CD4-positive, alpha-beta T cell treated with Interleukin-10 for 1 hour (primary cell): ENCODE measurements around the gene GPR52.
"Not testable (repeated sequence)": the region's sequence is repeated elsewhere in the genome, so short reads cannot be mapped to it uniquely, and the experiment has no call there.

Experiments used
- DNase-seq: peaks from one replicate; pipeline ENCODE4 v3.0.0-alpha.2; 2020

GPR52 gene

GRCh38 chr1:174447866-174448530, at the start of gene GPR52:
TSS of gene GPR52 (plus strand) at chr1:174447964. CDS start at chr1:174448112, 148 bp downstream.
- no peak for DNase-seq

GRCh38 chr1:174398246-174398645, 49.5 kb upstream of the GPR52 start:
- DNase-seq = no peak

GRCh38 chr1:174399211-174399610, 48.6 kb upstream of the GPR52 start:
- no peak for DNase-seq

GRCh38 chr1:174401075-174401474, 46.7 kb upstream of the GPR52 start:
- DNase-seq = no peak

- DNase-seq = no peak
Observed at GRCh38 chr1:174405219-174405618, 42.5 kb upstream of the GPR52 start.

GRCh38 chr1:174406421-174406820, 41.3 kb upstream of the GPR52 start:
- no peak for DNase-seq

- no peak for DNase-seq
Observed at GRCh38 chr1:174407665-174408064, 40.1 kb upstream of the GPR52 start.

GRCh38 chr1:174408146-174408545, 39.6 kb upstream of the GPR52 start:
- no peak for DNase-seq

- not testable (repeated sequence) for DNase-seq
Observed at GRCh38 chr1:174409801-174410200, 38.0 kb upstream of the GPR52 start.

- no peak for DNase-seq
Observed at GRCh38 chr1:174413632-174414031, 34.1 kb upstream of the GPR52 start.

- DNase-seq = peak; percentile 0
Observed at GRCh38 chr1:174414203-174414602, 33.6 kb upstream of the GPR52 start.

- DNase-seq = no peak
Observed at GRCh38 chr1:174415506-174415905, 32.3 kb upstream of the GPR52 start.

- DNase-seq = no peak
Observed at GRCh38 chr1:174417921-174418320, 29.8 kb upstream of the GPR52 start.

- DNase-seq = no peak
Observed at GRCh38 chr1:174425121-174425520, 22.6 kb upstream of the GPR52 start.

- no peak for DNase-seq
Observed at GRCh38 chr1:174426153-174426552, 21.6 kb upstream of the GPR52 start.

- DNase-seq = no peak
Observed at GRCh38 chr1:174428033-174428432, 19.7 kb upstream of the GPR52 start.

GRCh38 chr1:174428739-174429138, 19.0 kb upstream of the GPR52 start:
- DNase-seq = no peak

- DNase-seq = no peak
Observed at GRCh38 chr1:174433451-174433850, 14.3 kb upstream of the GPR52 start.

- DNase-seq = no peak
Observed at GRCh38 chr1:174445351-174445750, 2.4 kb upstream of the GPR52 start.

GRCh38 chr1:174445817-174446216, 1.9 kb upstream of the GPR52 start:
- no peak for DNase-seq

- DNase-seq = no peak
Observed at GRCh38 chr1:174448531-174448883, 743 bp downstream of the GPR52 start.

- DNase-seq = no peak
Observed at GRCh38 chr1:174448974-174449373, 1.2 kb downstream of the GPR52 start.

- no peak for DNase-seq
Observed at GRCh38 chr1:174451408-174451807, 3.6 kb downstream of the GPR52 start.

GRCh38 chr1:174465855-174466254, 18.1 kb downstream of the GPR52 start:
- no peak for DNase-seq

GRCh38 chr1:174466607-174467006, 18.8 kb downstream of the GPR52 start:
- DNase-seq = no peak
